Suprapubic skin (tissue), 4 donors: ENCODE measurements around the gene SEZ6L2. TPM values are rescaled to one million over a fixed set of nuclear protein-coding genes. Genes with fewer than 3 reads are reported as not detected.

Experiments
- DNase-seq, 2 donors: peaks; one replicate each; pipeline ENCODE4 v3.0.0-alpha.2; 2019; ENCODE audit warnings: low spot score in 2 of 2
- H3K27ac ChIP-seq: fragments of 200-600 bp; sonication (generic); one replicate; pipeline ENCODE4 v1.5.1; 2019
- H3K27me3 ChIP-seq: fragments of 200-600 bp; sonication (generic); one replicate; pipeline ENCODE4 v1.5.1; 2019
- H3K36me3 ChIP-seq: fragments of 200-600 bp; sonication (generic); one replicate; pipeline ENCODE4 v1.5.1; 2019
- H3K4me1 ChIP-seq: fragments of 200-600 bp; sonication (generic); one replicate; pipeline ENCODE4 v1.5.1; 2019
- H3K4me3 ChIP-seq: fragments of 200-600 bp; sonication (generic); one replicate; pipeline ENCODE4 v1.5.1; 2019; ENCODE audit warnings: mild to moderate bottlenecking
- H3K9me3 ChIP-seq: fragments of 200-600 bp; sonication (generic); one replicate; pipeline ENCODE4 v1.5.1; 2019
- EP300 ChIP-seq: sonication (generic); formaldehyde crosslinking; IDR thresholded peaks from one replicate; pipeline ENCODE4 v1.6.1; 2017; ENCODE audit warnings: antibody characterized with exemption
- POLR2A ChIP-seq, 2 donors: fragments of 450-650 bp; IDR thresholded peaks; one replicate each; pipeline ENCODE4 v1.6.1; 2017; ENCODE audit warnings: antibody characterized with exemption in 2 of 2, mild to moderate bottlenecking in 2 of 2, moderate library complexity in 2 of 2
- POLR2AphosphoS5 ChIP-seq, 3 donors: sonication (generic); formaldehyde crosslinking; IDR thresholded peaks; one replicate each; pipeline ENCODE4 v1.6.1; 2017; ENCODE audit warnings: antibody characterized with exemption in 3 of 3
- WGBS: methylation state at CpG from one replicate; pipeline ENCODE4 v1.1.5; 2018; 5-methylcytosine and 5-hydroxymethylcytosine counted together
- total RNA-seq, 4 donors: library from RNA; depleted of rRNA; stranded (reverse); fragments of >200 nt; gene quantifications; one replicate each; pipeline ENCODE4 v1.1.0, GENCODE V29; 2016
- TF ChIP-seq, protein P1 (sequence below), 2 donors: fragments of 200-600 bp in 1 of 2; fragments of 450-650 bp in 1 of 2; sonication (generic) in 1 of 2; IDR thresholded peaks; one replicate each; pipeline ENCODE4 v1.5.1; 2016 to 2019; ENCODE audit warnings: antibody characterized with exemption in 2 of 2, mild to moderate bottlenecking in 1 of 2, moderate library complexity in 1 of 2

SEZ6L2 gene
- total RNA-seq, 4 donors from 2014 or later = 0.98 to 2.9 (median 1.2) TPM

GRCh38 chr16:29900888-29901606 is 1.7 kb upstream of the SEZ6L2 start:
- TF ChIP-seq POLR2A (IDR thresholded peaks at IDR 0.05) = no peak
- TF ChIP-seq, protein P1, sequence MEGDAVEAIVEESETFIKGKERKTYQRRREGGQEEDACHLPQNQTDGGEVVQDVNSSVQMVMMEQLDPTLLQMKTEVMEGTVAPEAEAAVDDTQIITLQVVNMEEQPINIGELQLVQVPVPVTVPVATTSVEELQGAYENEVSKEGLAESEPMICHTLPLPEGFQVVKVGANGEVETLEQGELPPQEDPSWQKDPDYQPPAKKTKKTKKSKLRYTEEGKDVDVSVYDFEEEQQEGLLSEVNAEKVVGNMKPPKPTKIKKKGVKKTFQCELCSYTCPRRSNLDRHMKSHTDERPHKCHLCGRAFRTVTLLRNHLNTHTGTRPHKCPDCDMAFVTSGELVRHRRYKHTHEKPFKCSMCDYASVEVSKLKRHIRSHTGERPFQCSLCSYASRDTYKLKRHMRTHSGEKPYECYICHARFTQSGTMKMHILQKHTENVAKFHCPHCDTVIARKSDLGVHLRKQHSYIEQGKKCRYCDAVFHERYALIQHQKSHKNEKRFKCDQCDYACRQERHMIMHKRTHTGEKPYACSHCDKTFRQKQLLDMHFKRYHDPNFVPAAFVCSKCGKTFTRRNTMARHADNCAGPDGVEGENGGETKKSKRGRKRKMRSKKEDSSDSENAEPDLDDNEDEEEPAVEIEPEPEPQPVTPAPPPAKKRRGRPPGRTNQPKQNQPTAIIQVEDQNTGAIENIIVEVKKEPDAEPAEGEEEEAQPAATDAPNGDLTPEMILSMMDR (IDR thresholded peaks at IDR 0.05) = no peak
- TF ChIP-seq EP300 = no peak
- no peak for TF ChIP-seq POLR2AphosphoS5 (IDR thresholded peaks at IDR 0.05)
- no peaks in the 10 kb centered on the region for H3K9me3 ChIP-seq
- DNase-seq = no peak
- WGBS = 26% methylated on average over 11 of the region's 31 CpGs
- H3K36me3 ChIP-seq = no peaks in the 10 kb centered on the region
- H3K27me3 ChIP-seq = peaks cover 25% of the 10 kb centered on the region
- no peak overlapping the region for H3K27ac ChIP-seq
- peaks cover 19% of the 10 kb centered on the region for H3K4me1 ChIP-seq
- H3K4me3 ChIP-seq = peak overlapping the region; percentile 65

DNA sequence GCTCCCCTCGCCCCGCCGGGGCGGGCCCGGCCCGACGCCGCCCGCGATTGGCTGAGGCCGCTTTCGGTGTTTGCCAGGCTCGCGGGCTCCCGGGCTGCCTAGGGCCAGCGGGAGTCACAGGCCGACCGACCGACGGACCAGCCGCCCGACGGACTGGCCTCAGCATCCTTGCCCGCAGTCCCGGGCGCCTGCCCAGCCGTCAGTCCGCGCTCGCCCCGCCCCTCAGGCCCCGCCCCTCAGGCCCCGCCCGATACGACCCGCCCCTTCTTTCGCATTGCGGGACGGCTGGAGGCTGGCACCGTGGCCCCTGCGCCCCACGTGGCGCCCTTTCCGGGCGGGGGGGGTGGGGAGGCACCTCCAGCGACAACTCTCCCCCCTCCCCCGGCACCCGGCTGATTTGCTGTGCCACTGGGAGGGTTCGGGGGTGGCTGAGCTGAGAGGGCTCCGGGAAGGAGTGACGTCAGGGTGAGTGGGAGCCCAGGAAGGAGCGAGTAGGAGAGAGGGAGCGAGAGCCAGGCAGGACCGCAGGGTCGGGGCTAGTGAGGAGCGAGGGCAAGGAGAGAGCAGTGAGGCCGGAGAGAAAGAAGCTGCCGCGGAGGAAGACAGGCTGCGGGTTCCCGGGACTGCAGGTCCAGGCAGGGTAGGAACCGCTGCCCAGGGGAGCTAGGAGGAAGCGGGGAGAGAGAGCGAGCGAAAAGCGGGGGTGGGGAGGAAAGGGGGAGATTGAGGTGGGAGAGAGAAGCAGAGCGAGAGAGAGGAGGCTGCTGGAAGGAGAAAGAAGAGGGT is 945 bp upstream of the SEZ6L2 start, which contains the start of gene ASPHD1:
TSS of gene ASPHD1 (plus strand) at position 387 of the 786 bp plus-strand sequence. CDS start 484 bp downstream, outside the sequence.
- no peaks in the 10 kb centered on the region for H3K9me3 ChIP-seq
- WGBS = 1% methylated on average over 21 of the region's 67 CpGs
- peaks cover 19% of the 10 kb centered on the region for H3K4me1 ChIP-seq
- no peak for DNase-seq
- peaks cover 25% of the 10 kb centered on the region for H3K27me3 ChIP-seq
- no peak within 1 kb of the TSS for H3K27ac ChIP-seq
- no peaks in the 10 kb centered on the region for H3K36me3 ChIP-seq
- TF ChIP-seq EP300 (no peak), POLR2A (IDR thresholded peaks at IDR 0.05) (no peak), POLR2AphosphoS5 (IDR thresholded peaks at IDR 0.05) (no peak)
- TF ChIP-seq, protein P1 (IDR thresholded peaks at IDR 0.05) = no peak
- H3K4me3 ChIP-seq = peak within 1 kb of the TSS; percentile 65

DNA sequence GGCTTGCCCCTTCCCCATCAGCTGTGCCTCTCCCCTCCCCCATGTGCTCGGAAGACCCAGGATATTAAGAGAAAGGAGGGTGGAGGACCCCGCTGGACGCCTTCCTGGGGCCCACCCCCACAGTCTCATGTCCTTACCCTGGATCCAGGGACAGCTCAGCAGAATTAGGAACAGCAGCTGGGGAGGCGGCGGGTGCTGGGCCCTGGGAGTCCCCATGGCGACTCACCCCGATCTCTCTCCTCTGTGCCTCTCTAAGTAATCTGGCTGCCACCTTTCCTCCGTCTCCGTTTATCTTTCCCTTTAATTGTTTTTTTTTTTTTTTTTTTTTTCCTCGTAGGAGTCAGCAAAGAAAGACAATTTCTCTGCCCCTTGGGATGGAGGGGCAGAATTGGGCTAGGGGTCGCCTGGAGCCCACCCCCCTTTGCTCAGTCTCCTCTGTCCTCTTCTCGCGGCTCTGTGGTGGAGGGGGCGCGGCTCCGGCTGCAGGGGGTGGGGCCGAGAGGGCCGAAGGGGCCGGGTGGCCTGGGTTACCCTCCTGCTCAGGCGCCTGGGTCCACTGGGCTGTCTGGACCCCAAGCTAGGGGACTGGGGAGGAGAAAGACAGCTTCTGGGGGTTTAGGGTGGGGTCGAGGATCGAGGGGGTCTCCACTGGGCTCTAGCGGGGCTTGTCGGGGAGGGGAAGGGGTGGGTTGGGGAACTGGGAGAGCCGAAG is 390 bp downstream of the SEZ6L2 start:
- peaks cover 25% of the 10 kb centered on the region for H3K27me3 ChIP-seq
- no peaks in the 10 kb centered on the region for H3K9me3 ChIP-seq
- 3% methylated on average over 25 of the region's 25 CpGs for WGBS
- TF ChIP-seq, protein P1 (IDR thresholded peaks at IDR 0.05) = no peak
- no peak for TF ChIP-seq POLR2AphosphoS5 (IDR thresholded peaks at IDR 0.05)
- no peak for TF ChIP-seq EP300
- TF ChIP-seq POLR2A (IDR thresholded peaks at IDR 0.05) = no peak
- H3K36me3 ChIP-seq = no peaks in the 10 kb centered on the region
- no peak for DNase-seq
- H3K4me3 ChIP-seq = peak overlapping the region; percentile 65
- H3K4me1 ChIP-seq = peaks cover 19% of the 10 kb centered on the region
- no peak overlapping the region for H3K27ac ChIP-seq

GRCh38 chr16:29898135-29898803 is 1.1 kb downstream of the SEZ6L2 start:
- H3K4me3 ChIP-seq = no peak overlapping the region
- peaks cover 19% of the 10 kb centered on the region for H3K4me1 ChIP-seq
- H3K27me3 ChIP-seq = peaks cover 25% of the 10 kb centered on the region
- 17% methylated on average over 9 of the region's 9 CpGs for WGBS
- H3K36me3 ChIP-seq = no peaks in the 10 kb centered on the region
- H3K9me3 ChIP-seq = no peaks in the 10 kb centered on the region
- DNase-seq = no peak
- H3K27ac ChIP-seq = no peak overlapping the region
- TF ChIP-seq, protein P1 (IDR thresholded peaks at IDR 0.05) = no peak
- no peak for TF ChIP-seq POLR2AphosphoS5 (IDR thresholded peaks at IDR 0.05)
- TF ChIP-seq POLR2A (IDR thresholded peaks at IDR 0.05) = no peak
- no peak for TF ChIP-seq EP300
